NCI-H82 (cell line): ENCODE measurements around the gene CALHM4.

Source experiments
- DNase-seq: peaks from one replicate; lab custom pipeline; 2025; lab: John Stamatoyannopoulos, UW

The CALHM4 gene, protein sequence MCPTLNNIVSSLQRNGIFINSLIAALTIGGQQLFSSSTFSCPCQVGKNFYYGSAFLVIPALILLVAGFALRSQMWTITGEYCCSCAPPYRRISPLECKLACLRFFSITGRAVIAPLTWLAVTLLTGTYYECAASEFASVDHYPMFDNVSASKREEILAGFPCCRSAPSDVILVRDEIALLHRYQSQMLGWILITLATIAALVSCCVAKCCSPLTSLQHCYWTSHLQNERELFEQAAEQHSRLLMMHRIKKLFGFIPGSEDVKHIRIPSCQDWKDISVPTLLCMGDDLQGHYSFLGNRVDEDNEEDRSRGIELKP

DNA sequence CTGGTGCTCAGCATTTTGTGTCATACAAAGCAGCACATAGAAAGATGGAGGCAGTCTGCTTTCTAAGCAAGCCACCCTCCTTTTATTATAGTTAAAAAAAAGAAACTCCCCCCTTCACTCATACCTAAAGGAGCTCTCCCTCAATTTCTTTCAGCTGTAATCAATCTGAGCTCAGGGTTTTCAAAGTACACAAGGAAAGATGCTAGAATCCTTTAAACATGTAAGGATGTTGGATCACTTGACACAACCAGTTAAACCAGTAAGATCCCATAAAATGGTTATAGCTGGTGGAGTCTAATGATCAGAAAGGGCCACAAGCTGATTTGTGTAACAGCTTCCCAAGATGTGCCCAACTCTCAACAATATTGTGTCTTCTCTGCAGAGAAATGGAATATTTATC is at the start of gene CALHM4:
Gene CALHM4, plus strand, starts transcription at position 301 of the 400 bp plus-strand sequence. Its CDS starts 43 bp downstream, at position 344.
- no peak for DNase-seq

DNA sequence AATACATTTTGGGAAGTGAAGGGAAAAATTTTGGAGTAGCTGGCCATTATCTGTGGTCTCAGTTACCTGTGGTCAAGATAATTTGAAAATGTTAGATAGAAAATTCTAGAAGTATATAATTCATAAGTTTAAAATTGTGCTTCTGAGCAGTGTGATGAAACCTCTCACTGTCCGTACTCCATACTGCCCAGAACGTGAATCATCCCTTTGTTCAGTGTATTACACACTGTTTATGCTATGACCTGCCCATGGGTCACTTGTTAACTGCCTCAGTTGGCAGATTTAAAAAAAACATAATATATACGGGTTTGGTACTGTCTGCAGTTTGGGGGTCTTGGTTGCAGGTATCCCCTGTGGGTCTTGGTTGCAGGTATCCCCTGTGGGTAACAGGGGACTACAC is 46.2 kb upstream of the CALHM4 start:
- DNase-seq = no peak

DNA sequence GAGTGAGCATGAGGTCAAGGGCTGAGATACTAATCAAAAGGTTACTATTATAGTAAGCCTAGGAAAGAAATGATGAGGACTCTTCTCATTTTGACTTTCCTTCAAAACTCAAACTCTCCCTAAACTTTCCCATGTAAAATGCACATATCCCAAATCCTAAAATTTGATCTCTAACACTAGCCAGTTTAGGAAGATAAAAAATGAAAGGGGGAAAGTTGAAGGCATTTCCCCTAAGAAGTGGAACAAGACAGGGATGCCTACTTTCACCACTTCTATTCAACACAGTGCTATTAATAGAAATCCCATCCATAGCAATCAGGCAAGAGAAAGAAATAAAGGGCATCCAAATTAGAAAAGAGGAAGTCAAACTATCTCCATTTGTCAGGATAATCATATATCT is 45.0 kb upstream of the CALHM4 start:
- DNase-seq = no peak

DNA sequence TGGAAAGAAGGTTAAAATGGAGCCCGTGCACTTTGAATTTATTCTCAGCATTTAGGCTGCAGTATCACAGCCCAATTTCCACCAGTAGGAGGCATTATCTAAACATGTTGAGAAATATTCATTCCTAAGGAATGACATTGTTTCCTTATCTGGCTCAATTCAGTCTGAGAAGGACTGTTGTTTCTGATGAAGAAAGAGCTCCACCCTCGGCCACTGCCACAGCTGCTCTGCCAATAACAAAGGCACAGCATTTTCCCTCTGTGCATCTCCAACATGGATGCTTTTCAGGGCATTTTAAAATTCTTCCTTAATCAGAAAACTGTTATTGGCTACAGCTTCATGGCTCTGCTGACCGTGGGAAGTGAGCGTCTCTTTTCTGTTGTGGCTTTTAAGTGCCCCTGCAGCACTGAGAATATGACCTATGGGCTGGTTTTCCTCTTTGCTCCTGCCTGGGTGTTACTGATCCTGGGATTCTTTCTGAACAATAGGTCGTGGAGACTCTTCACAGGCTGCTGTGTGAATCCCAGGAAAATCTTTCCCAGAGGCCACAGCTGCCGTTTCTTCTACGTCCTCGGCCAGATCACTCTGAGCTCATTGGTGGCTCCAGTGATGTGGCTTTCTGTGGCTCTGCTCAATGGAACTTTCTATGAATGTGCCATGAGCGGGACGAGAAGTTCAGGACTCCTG is 42.0 kb upstream of the CALHM4 start, which contains the start of gene CALHM5:
Gene CALHM5, plus strand, starts transcription at position 216 of the 687 bp plus-strand sequence. Its CDS starts 58 bp downstream, at position 274.
- peak; percentile 27 for DNase-seq

DNA sequence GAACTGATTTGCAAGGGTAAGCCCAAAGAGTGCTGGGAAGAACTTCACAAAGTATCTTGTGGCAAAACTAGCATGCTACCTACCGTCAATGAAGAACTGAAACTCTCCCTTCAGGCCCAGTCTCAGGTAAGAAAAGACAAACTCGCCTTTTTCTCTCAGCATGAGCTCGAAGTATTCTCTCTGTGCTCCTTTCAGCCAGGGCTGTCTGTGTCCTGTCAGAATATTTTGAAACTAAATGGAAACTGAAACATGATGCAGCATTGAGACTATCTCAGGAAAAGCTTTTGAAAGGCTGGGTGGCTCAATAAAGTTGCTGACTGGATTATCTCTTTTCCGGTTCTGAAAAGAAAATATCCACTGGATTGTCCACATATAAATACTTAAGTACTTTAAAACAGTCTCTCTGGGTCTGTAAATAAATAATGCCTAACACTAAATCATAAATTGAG is 41.4 kb upstream of the CALHM4 start:
- no peak for DNase-seq

DNA sequence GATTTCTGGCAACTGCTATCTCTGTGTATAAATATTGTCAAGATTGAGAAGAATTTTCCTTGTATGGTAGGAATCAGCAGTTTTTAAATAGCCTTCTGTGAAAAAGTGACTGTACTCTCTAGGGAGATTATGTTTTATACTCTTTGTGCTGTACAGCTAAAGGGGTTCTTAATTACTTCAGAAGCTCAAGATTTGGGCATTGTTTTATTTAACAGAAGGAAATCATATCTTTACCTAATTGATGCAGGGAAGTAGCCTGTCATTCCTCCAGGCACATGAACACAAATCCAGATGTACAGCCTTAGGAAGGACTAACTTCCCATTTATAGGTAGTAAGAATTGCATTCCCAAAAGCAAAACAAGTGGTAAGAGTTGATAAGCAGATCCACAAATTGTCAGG is 40.8 kb upstream of the CALHM4 start:
- DNase-seq = no peak

DNA sequence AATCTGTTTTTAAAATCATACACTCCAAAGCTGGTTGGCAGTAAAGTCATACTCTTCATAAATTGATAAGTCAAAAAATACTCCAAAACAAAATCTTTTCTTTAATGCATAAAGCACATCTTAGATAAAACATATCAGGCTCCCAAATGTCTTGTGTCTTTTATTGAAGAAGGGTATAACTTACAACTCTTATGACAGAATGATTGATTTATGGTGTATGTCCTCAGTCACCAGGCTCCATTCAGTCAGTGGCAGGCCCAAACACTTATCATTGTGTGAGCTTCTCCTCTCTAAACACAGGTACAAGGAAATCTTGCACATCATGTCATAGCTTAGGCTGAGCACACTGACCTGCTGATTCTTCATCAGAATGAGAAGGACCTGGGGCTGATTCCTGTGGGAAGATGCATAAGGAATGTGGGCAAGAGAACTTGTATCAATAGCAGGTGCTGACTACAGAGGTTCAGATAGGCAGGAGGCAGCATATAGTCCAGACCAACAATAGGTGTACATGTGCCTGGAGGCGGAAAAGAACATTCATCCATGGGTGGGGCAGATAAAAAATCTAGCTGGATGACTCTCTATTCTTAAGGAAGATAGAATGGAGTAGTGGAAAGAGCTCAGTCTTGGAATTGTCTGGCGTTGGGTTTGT is 40.2 kb upstream of the CALHM4 start:
- no peak for DNase-seq

DNA sequence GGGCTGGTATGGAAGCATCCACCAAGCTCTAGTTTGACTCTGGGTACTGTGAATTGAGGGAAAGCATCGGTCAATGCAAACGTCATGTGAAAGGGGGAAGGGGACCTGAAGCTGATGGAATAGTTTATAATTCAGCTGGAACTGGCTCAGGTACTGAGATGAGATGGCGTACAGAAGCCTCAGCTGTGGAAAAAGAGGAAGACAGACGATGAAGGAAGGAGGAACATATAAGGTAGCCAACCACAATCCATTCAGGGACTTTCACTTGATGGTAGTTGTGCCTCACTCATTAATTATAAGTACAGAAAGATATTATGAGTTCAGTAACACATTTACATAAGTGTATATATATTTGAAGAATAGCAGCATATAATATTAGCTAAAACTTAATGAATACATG is 39.4 kb upstream of the CALHM4 start:
- no peak for DNase-seq

DNA sequence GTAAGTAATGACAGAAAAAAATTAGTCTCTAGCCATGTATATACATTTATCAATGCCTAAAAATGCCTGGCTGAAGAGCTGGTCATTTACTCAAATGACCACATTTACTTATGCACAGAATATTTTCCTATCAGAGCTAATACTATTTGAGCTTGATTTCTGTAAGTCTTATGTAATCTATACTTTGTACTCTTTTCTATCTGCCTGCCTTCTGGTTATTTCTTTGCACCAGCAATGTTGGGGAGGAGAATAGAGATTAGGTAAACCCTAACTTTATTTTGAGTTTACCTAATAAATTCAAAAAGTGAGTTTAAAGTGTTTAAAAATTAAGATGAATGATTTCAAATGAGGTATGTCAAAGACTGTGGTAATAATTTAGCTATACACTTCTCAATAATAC is 38.4 kb upstream of the CALHM4 start:
- DNase-seq = no peak

DNA sequence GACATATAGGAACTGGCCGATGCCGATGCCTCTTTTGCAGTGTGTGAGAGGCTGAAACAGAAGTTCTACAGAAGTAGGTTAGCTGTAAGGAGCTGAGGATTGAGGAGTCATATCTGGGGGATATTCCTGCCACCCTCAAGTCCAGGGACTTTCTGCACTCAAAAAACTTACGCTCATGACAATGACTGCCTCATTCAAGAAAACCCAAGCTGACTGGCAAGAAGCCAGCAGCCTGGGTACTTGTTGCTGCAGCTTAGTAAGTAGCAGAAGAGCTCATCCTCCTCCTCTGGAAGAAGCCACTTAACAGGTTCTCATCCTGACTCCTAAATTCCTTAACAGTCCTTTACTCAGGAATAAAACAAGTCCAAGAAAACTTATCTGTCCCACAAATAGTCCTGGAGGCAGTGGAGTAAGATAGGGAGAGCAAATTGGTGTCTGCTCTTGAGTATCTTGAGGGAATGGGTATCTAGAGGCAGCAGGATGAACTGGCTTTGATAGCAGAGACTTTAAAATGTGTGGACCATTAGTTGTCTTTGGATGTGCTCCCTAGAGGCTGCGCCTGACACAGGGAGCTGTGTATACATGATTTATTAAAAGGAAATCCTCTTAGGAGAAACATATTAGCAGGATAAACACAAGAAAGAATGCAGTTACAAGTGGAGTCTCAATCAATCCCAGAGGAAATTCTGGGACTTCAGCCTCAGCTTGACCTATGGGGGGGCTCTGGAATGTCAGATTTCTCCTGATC is 34.8 kb upstream of the CALHM4 start:
- peak; percentile 40 for DNase-seq

DNA sequence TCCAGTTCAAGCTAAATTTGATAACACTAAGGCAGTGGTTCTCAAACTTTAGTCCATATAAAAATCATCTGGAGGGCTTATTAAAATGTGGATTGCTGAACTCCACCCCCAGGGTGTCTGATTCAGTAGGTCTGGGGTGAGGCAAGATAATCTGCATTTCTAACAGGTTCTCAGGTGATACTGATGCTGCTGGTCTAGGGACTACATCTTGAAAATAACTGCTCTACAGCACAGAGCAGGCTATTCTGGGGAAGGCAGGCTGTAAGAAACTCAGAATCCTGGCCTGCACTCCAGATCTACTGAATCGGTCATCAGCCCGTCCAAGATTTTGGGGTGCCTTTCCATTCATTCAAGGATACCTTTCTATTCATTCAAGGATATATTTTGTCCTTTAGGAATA is 30.7 kb upstream of the CALHM4 start:
- no peak for DNase-seq

DNA sequence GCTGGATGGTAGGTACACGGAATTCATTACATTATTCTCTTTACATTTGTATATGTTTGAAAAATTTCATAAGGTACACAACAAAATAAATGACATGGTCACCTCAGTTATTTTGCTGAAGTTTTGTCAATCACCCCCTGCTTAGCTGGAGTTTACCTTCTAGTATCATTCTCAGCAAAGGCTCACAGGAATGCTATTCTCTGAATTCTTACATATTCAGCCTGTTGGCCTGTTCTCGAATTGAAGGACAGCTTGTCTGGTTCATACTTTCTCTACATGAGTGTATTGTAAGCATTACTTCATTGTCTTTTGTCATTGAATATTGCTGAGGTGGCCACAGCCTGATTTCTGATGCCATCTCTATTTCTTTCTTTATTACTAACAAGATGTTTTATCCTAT is 29.3 kb upstream of the CALHM4 start:
- no peak for DNase-seq

DNA sequence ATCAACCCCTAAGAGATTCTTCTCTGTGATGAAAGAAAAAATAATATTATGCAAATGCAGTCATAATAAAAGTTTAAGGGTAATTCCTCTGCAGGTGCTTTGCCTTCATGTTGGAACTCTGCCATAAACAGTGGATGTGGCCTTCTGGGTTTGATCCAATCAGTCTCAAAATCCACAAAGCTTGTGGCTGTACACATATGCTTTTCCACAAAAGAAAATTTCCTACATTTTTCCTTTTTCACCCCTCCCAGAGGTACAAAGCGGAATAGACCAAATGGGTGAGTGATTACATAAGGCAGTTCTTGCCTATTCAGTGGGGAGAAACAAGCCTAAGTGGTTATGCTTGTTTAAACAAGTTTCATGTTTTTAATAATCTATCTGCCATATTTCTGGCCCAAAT is 25.4 kb upstream of the CALHM4 start:
- DNase-seq = no peak

DNA sequence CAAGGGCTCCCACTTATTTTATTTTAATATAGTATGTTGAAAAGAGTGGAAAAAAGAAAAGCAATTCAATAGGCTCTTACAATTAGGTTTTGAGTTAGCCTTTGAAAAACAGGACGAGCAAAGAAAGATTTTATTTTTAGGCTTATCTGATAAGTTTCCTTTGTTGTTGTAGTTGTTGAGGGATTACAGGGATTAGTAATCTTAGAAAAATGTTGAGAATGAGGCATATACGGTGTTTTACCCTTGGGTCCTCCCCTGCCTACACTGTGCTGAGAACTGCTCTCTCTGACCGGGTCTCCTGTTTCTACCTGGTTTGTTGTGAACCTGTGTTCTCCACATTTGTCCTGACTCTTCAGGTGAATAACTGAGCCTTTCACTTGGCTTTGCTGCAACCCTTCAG is 24.8 kb upstream of the CALHM4 start:
- no peak for DNase-seq

DNA sequence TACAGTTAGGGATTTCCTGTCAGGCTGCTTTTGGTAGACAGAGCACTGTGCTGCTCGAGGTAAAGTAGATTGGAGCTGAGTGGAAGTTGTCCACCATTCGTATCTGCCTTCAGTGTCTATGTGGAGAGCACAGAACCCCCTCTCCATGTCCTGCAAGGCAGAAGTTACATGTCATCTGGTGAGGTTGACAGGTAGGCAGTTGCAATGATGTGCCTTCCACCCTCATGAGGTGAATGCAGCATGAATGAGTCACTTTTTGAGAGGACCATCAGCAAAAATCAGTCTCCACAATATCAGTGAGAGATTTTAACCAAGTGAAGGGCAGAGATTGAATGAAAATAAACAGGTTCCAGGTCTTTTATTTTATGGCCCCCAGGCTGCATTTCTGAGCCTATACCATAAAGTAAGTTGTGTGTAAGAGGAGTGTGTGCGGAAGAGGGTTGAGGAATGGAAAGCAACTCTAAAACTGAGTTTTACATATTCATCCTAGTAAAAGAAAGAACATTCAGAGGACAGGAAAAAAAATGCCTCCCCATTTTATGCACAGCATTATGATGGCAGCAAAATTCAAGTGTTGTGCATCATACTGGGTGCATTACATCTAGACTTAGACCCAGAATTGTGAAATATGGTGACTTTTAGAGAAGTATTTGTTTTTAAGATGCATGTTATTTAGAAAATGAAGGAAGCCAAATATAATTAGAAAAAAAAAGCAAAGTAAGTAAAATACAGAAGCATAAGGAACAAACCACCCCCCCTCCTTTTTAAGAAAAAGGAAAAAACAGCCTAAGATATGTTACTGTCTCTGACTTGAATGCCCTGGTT is 23.9 kb upstream of the CALHM4 start:
- no peak for DNase-seq

DNA sequence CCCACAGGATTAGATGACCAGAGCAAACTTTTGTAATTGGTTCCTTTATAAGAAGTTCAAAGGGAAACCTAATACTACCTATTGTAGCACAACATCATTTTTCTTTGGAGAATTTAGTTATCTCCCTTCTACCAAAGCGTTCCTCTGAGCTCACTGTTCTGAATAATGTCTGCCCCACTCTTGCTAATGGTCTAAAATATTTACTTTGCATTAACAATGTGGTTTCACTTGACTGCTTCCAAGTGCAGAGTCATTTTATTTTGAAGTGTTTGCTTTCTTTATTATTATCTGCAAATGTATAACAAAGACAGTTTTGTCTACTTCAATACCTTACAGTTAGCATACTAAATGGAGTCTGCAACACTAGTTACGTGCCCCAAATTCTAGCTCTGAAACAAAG is 23.1 kb upstream of the CALHM4 start:
- no peak for DNase-seq

DNA sequence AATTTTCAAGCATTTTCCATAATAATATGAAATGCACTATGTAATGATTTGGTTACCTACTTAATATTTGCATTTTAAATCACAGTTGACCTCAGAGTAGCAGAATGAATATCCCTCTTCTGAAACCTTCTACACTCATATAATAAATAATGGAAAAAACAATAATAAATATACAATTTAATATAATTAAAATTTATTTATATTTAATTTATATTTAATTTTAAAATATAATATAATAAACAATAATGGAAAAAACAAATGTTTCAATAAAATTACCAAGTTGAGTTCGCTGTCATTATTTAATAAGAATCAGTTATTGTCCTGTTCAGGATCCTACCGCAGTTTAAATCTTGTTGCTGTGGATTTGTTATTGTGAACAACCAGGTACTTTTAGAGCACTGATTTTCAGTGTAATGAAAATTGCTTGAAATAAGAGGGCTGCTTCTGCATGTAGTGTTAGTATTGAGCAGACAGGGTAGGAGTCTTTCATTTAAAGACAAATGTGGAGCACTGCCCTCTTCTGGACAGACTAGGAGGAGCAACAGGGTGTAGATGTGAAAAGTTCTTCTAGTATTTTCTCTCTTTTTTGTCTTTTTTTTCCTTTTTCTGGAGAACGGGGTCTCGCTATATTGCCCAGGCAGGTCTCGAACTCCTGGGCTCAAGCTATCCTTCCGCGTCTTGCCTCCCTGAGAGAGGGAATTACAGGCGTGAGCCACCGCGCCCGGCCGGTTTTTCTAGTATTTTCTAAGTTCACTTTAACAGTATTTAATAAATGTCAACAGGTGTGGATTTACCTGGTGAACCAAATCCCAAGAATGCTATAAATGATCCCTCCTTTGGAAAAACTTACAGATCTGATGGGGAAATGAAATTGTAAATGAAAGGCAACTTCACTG is 21.6 kb upstream of the CALHM4 start:
- peak; percentile 74 for DNase-seq

DNA sequence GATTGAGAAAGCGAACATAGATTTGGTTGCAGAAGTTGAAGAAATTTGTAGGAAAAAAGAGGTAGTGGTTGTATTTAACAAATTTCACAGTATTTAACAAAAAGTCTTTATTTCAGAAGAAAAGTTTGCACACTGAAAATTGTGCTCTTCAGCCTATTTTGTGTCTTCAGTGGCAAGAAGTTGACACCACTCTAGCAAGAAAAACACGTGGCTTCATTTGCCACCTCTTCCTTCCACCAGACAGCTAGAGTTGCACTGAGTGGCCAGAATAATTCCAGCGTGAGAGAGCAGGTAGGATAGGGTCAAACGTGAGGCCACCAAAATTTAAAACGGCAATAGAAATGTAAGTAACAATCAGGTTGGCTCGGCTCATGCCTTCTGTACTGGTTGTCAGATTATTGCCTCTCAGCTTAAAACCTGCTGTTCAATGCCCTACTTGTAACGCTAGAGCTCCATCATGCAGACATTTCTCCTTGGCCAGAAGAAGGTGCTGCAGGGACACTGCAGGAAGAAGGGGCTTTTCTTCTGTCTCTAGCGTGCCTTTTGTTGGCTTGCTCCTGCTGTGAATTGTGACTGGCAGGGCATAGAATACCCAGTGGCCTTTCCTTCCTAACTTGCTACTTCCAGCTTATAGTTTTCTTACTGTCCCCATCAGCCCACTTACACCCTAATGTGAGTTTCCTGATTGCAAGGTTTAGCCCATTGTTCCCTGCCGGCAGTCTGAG is 20.2 kb upstream of the CALHM4 start:
- DNase-seq = peak; percentile 53

DNA sequence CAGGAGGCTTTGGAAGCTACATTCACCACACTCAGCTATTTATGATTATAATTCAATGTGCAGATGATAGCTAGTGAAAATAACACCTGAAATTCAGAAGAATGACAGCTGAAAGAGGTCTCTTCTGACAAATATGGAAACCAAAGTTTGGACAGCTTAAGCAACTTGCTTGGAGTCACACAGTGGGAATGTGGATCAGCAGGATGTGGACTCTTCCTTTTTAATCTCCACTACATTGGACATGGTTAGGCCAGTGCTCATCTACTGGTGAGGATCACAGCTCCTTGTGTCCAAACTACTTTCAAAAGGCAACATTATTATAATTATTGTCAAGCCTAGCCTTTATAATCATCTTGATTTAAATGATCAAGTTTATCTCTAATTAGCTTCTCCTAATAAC is 18.4 kb upstream of the CALHM4 start:
- no peak for DNase-seq

DNA sequence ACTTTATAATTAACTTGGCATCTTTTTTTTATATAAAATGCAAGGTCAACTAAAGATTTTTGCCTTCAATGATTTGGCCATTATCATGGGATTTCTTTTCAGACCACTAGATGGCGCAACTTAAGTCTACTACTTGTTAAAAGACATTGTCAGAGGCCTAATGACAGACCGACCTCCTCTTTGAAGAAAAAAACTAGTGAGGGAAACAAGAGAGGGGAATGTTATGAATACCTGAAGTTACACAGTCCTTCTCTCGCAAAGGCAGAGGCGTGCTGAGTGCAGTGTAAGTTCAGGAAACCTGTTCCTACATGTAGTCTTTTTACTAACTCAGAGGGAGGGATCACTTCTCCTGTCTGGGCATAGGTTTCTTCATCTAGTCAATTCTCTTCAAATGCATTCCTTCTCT is 17.3 kb upstream of the CALHM4 start:
- DNase-seq = peak; percentile 84
